Activated naive CD4-positive, alpha-beta T cell treated with anti-CD3 and anti-CD28 coated beads, Interleukin-2, amount 50 U/mL, for 24 hours (primary cell): ENCODE data around the gene ATRNL1.

Source experiments
- H3K27ac Mint-ChIP-seq: one replicate; pipeline ENCODE4 v1.8.0; 2021; ENCODE audit warnings: mild to moderate bottlenecking, mixed read lengths
- H3K27me3 Mint-ChIP-seq: one replicate; pipeline ENCODE4 v1.8.0; 2021; ENCODE audit warnings: mixed read lengths
- H3K36me3 Mint-ChIP-seq: one replicate; pipeline ENCODE4 v1.8.0; 2021; ENCODE audit warnings: mixed read lengths
- H3K4me1 Mint-ChIP-seq: one replicate; pipeline ENCODE4 v1.8.0; 2021; ENCODE audit warnings: mixed read lengths
- H3K4me3 Mint-ChIP-seq: one replicate; pipeline ENCODE4 v1.8.0; 2021; ENCODE audit warnings: mild to moderate bottlenecking, mixed read lengths
- H3K9me3 Mint-ChIP-seq: one replicate; pipeline ENCODE4 v1.8.0; 2021; ENCODE audit warnings: mixed read lengths

The ATRNL1 gene

DNA sequence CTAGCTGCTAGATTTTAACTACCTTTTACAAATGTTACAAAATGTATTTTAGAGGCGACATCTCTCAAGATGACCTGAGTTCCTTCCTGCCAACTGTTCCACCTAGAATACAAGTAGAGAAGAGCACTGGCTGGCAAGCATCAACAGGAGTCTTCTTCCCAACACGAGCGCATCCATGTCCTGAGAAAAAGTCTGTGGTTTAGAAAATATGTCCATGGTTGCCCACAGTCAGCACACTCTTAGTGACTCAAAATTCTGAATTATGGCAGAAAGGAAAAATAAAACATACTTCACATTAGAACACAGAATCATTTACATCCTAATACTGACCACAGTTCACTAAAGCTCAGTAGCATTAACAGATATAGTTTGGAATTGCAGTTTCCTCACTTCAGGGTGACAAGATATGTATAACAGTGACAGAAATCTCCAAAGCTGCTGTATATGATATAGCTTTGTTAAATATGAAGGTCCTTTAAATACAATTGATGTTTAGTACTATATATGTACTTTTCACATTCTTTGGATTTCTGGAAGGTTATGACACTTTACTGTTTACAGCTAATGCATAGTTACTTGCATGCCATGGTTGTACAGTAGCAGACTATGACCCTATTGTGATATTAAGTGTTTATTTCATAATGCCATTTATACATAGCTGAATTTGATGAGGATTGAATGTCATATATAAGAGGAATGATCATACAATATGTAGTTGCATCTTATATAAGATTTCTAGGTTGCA is 852.7 kb downstream of the ATRNL1 start:
- Mint-ChIP-seq H3K27me3 (no peaks in the 10 kb centered on the region), H3K4me3 (no peak overlapping the region), H3K4me1 (no peaks in the 10 kb centered on the region), H3K27ac (no peak overlapping the region), H3K9me3 (peaks cover 5% of the 10 kb centered on the region), H3K36me3 (no peaks in the 10 kb centered on the region)

GRCh38 chr10:115947104-115947503 is 853.9 kb downstream of the ATRNL1 start:
- Mint-ChIP-seq H3K36me3 (no peaks in the 10 kb centered on the region), H3K9me3 (peaks cover 3% of the 10 kb centered on the region), H3K4me3 (no peak overlapping the region), H3K27me3 (no peaks in the 10 kb centered on the region), H3K4me1 (no peaks in the 10 kb centered on the region), H3K27ac (no peak overlapping the region)

DNA sequence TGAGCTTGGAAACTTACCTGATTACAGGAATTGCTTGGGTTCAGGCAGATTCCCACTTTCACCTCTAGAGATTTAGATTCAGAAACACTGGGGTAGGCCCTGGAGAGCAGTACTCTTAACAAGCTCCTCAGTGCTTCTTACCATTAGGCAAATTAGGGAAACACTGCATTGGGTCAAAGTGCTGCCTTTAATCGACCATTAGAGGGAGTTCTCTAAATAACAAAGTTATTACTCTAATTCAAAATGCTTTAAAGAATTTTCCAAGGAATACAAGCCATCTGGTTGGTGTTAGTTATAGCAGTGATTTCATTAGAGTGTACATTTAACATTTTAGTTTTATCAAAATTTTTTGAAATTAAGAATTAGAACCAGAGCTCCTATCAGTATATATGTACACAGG is 855.3 kb downstream of the ATRNL1 start:
- Mint-ChIP-seq H3K27me3 (no peaks in the 10 kb centered on the region), H3K4me1 (no peaks in the 10 kb centered on the region), H3K27ac (no peak overlapping the region), H3K9me3 (no peaks in the 10 kb centered on the region), H3K36me3 (no peaks in the 10 kb centered on the region), H3K4me3 (no peak overlapping the region)

DNA sequence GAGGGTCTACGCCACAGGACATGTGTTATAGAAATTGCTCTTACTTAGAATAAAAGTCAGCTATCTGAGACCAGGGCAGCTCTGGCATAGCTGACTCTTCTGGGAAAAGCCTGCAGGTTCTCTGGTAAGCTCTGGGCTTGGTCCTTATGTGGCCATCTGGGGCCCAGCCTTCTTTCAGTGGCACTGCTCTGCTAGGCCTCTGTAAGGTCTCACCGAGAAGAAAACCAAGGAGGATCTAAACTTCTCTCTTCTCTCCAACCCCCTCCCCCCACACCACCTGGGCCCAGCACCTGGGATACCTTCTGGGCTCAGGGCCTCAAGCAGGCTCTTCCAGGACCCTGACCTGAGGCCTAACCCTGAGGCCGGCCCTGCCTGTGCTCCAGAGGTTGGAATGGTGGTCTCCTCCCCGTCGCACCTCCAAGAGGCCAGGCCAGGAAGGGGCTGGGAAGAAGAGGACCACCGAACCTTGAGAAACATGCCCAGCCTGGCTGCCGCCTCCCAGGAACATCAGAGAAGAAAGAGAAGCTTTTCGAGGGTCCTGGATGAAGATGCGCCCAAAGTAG is 856.2 kb downstream of the ATRNL1 start:
- no peaks in the 10 kb centered on the region for H3K27me3 Mint-ChIP-seq
- no peaks in the 10 kb centered on the region for H3K4me1 Mint-ChIP-seq
- no peaks in the 10 kb centered on the region for H3K36me3 Mint-ChIP-seq
- no peak overlapping the region for H3K27ac Mint-ChIP-seq
- no peaks in the 10 kb centered on the region for H3K9me3 Mint-ChIP-seq
- no peak overlapping the region for H3K4me3 Mint-ChIP-seq

GRCh38 chr10:115950320-115950719 is 857.2 kb downstream of the ATRNL1 start:
- Mint-ChIP-seq H3K36me3 (no peaks in the 10 kb centered on the region), H3K4me1 (no peaks in the 10 kb centered on the region), H3K4me3 (no peak overlapping the region), H3K9me3 (no peaks in the 10 kb centered on the region), H3K27ac (no peak overlapping the region), H3K27me3 (no peaks in the 10 kb centered on the region)

- no peaks in the 10 kb centered on the region for H3K4me1 Mint-ChIP-seq
Observed at GRCh38 chr10:115951242-115951641, 858.1 kb downstream of the ATRNL1 start.

DNA sequence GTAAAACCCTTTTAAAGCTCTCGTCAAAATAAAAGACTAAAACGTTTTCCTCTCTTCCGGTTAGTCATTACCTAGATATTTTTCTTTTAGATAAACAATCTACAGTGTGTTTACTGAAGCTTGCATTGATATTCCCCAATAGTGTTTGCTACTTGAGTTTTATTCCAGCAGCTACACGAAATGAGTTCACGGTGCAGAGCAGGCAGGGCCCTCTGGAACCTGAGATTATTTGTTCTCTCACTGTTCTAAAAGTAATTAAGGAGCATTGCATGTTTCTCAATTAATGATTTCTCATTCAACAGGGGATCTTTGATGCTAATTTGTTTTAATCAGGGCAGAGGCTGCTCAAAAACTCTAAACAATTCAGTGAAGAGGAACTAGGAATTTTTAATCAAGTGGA is 860.1 kb downstream of the ATRNL1 start:
- no peak overlapping the region for H3K27ac Mint-ChIP-seq
- H3K4me1 Mint-ChIP-seq: no peaks in the 10 kb centered on the region
- H3K4me3 Mint-ChIP-seq: no peak overlapping the region
- H3K9me3 Mint-ChIP-seq: no peaks in the 10 kb centered on the region
- H3K27me3 Mint-ChIP-seq: no peaks in the 10 kb centered on the region
- H3K36me3 Mint-ChIP-seq: no peaks in the 10 kb centered on the region

More at GRCh38 chr10:115951242-115951641, 858.1 kb downstream of the ATRNL1 start:
- Mint-ChIP-seq H3K36me3 (no peaks in the 10 kb centered on the region), H3K9me3 (no peaks in the 10 kb centered on the region), H3K27me3 (no peaks in the 10 kb centered on the region), H3K4me3 (no peak overlapping the region), H3K27ac (no peak overlapping the region)

GRCh38 chr10:115953968-115954367 is 860.8 kb downstream of the ATRNL1 start:
- Mint-ChIP-seq H3K27ac (no peak overlapping the region), H3K4me3 (no peak overlapping the region), H3K27me3 (no peaks in the 10 kb centered on the region), H3K36me3 (no peaks in the 10 kb centered on the region), H3K9me3 (no peaks in the 10 kb centered on the region), H3K4me1 (no peaks in the 10 kb centered on the region)

- no peak overlapping the region for H3K27ac Mint-ChIP-seq
- H3K36me3 Mint-ChIP-seq: no peaks in the 10 kb centered on the region
- no peak overlapping the region for H3K4me3 Mint-ChIP-seq
- H3K9me3 Mint-ChIP-seq: no peaks in the 10 kb centered on the region
- H3K27me3 Mint-ChIP-seq: no peaks in the 10 kb centered on the region
- H3K4me1 Mint-ChIP-seq: no peaks in the 10 kb centered on the region
Observed at GRCh38 chr10:115956225-115957011, 863.3 kb downstream of the ATRNL1 start.

GRCh38 chr10:115957012-115957399 is 863.8 kb downstream of the ATRNL1 start:
- H3K4me1 Mint-ChIP-seq: no peaks in the 10 kb centered on the region
- no peak overlapping the region for H3K27ac Mint-ChIP-seq
- H3K36me3 Mint-ChIP-seq: no peaks in the 10 kb centered on the region
- H3K27me3 Mint-ChIP-seq: no peaks in the 10 kb centered on the region
- no peaks in the 10 kb centered on the region for H3K9me3 Mint-ChIP-seq
- H3K4me3 Mint-ChIP-seq: no peak overlapping the region

GRCh38 chr10:115957786-115958442 is 864.7 kb downstream of the ATRNL1 start:
- no peak overlapping the region for H3K4me3 Mint-ChIP-seq
- H3K27me3 Mint-ChIP-seq: no peaks in the 10 kb centered on the region
- H3K27ac Mint-ChIP-seq: no peak overlapping the region
- H3K36me3 Mint-ChIP-seq: no peaks in the 10 kb centered on the region
- no peaks in the 10 kb centered on the region for H3K4me1 Mint-ChIP-seq
- H3K9me3 Mint-ChIP-seq: no peaks in the 10 kb centered on the region

GRCh38 chr10:115963848-115964247 is 870.7 kb downstream of the ATRNL1 start:
- Mint-ChIP-seq H3K27me3 (no peaks in the 10 kb centered on the region), H3K4me3 (no peak overlapping the region)

DNA sequence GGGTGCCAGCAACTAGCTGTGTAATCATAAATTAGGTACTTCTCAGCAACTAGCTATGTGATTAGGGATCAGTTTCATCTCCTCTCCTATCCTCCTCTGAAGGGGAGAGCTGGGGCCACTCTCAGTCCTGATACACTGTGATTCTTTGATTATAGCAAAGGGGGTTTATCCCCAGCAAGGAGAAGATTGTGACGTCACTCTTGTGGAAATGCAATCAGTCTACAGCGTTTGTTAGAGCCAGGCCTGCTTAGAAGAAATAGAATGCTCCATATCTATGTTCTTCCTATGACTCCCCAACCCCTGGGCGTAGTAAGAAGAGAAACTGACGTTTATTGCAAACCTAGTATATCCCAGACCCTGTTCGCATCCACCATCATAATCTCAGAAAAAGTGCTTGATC is 871.7 kb downstream of the ATRNL1 start:
- no peak overlapping the region for H3K4me3 Mint-ChIP-seq
- H3K9me3 Mint-ChIP-seq: no peaks in the 10 kb centered on the region
- no peaks in the 10 kb centered on the region for H3K36me3 Mint-ChIP-seq
- H3K27me3 Mint-ChIP-seq: no peaks in the 10 kb centered on the region
- H3K27ac Mint-ChIP-seq: no peak overlapping the region
- no peaks in the 10 kb centered on the region for H3K4me1 Mint-ChIP-seq

More at GRCh38 chr10:115963848-115964247, 870.7 kb downstream of the ATRNL1 start:
- no peaks in the 10 kb centered on the region for H3K36me3 Mint-ChIP-seq
- no peaks in the 10 kb centered on the region for H3K9me3 Mint-ChIP-seq
- no peaks in the 10 kb centered on the region for H3K4me1 Mint-ChIP-seq
- H3K27ac Mint-ChIP-seq: no peak overlapping the region

- Mint-ChIP-seq H3K36me3 (no peaks in the 10 kb centered on the region), H3K27me3 (no peaks in the 10 kb centered on the region), H3K27ac (no peak overlapping the region), H3K4me3 (no peak overlapping the region), H3K9me3 (no peaks in the 10 kb centered on the region), H3K4me1 (no peaks in the 10 kb centered on the region)
Observed at GRCh38 chr10:115965376-115965775, 872.2 kb downstream of the ATRNL1 start.

DNA sequence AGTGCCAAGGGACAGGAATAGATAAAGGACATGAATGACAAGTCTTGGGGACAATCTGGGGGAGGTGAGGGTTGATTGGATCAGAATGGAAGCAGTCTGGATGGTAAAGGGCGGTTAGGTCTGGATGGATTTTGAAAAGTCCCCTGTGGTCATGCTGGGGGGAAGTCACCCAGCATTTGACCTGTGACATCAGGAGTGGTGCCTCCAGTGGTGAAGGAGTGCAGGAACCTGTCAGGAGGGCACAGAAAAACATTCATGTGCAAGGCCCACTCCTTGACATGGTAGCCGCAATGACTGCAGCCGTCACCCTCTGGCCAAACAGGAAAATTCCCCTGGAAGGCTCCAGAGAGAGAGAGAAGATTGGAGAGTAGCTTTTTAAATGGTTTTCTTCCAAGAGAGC is 875.1 kb downstream of the ATRNL1 start:
- H3K36me3 Mint-ChIP-seq: no peaks in the 10 kb centered on the region
- H3K27ac Mint-ChIP-seq: no peak overlapping the region
- H3K27me3 Mint-ChIP-seq: no peaks in the 10 kb centered on the region
- H3K4me3 Mint-ChIP-seq: no peak overlapping the region
- H3K9me3 Mint-ChIP-seq: peaks cover under 1% of the 10 kb centered on the region
- no peaks in the 10 kb centered on the region for H3K4me1 Mint-ChIP-seq

GRCh38 chr10:115969591-115969990 is 876.4 kb downstream of the ATRNL1 start:
- no peaks in the 10 kb centered on the region for H3K27me3 Mint-ChIP-seq
- no peak overlapping the region for H3K4me3 Mint-ChIP-seq
- no peaks in the 10 kb centered on the region for H3K36me3 Mint-ChIP-seq
- no peaks in the 10 kb centered on the region for H3K4me1 Mint-ChIP-seq
- H3K27ac Mint-ChIP-seq: no peak overlapping the region
- H3K9me3 Mint-ChIP-seq: peaks cover 9% of the 10 kb centered on the region
